Activated T-cell treated with anti-CD3 and anti-CD28 coated beads, Interleukin-2, amount 50 U/mL, for 72 hours (primary cell): Measurements from ENCODE around the gene VEGFB. TPM values are rescaled to one million over a fixed set of nuclear protein-coding genes. Genes with fewer than 3 reads are reported as not detected.
A peak's percentile ranks its signal among the peaks of the same experiment; 100 is the strongest.

Source experiments
- ATAC-seq, 2 donors: fragments of 150-1000 bp; cut with Tn5 transposase; replicated peaks in 1 of 2; 2 replicates each; pipeline ENCODE4 v1.10.0; 2021; ENCODE audit warnings: moderate library complexity in 2 of 2, mild to moderate bottlenecking in 1 of 2
- DNase-seq, 2 donors: peaks; one replicate each; pipeline ENCODE4 v3.0.0; 2021 to 2022; ENCODE audit warnings: mixed read lengths in 1 of 2
- H3K27ac Mint-ChIP-seq: one replicate; pipeline ENCODE4 v1.8.0; 2022; ENCODE audit warnings: mild to moderate bottlenecking, moderate library complexity, mixed read lengths
- H3K27me3 Mint-ChIP-seq: one replicate; pipeline ENCODE4 v1.8.0; 2022; ENCODE audit warnings: low read depth, mixed read lengths
- H3K36me3 Mint-ChIP-seq, 2 donors: one replicate each; pipeline ENCODE4 v1.8.0; 2022; ENCODE audit warnings: mixed read lengths in 2 of 2, mild to moderate bottlenecking in 1 of 2; ENCODE audit not compliant: insufficient read depth in 2 of 2
- H3K4me1 Mint-ChIP-seq: one replicate; pipeline ENCODE4 v1.8.0; 2022; ENCODE audit warnings: low read depth, mixed read lengths
- H3K4me3 Mint-ChIP-seq, 2 donors: one replicate each; pipeline ENCODE4 v1.8.0; 2022; ENCODE audit warnings: mild to moderate bottlenecking in 2 of 2, mixed read lengths in 2 of 2, moderate library complexity in 2 of 2
- H3K9me3 Mint-ChIP-seq, 2 donors: one replicate each; pipeline ENCODE4 v1.8.0; 2022; ENCODE audit warnings: mixed read lengths in 2 of 2
- total RNA-seq, 2 donors: library from RNA; stranded (reverse); gene quantifications; one replicate each; pipeline ENCODE4 v1.2.3, GENCODE V29; 2022

Gene VEGFB
- total RNA-seq, 2 donors from 2014 or later = 65.4 to 67.3 TPM

DNA sequence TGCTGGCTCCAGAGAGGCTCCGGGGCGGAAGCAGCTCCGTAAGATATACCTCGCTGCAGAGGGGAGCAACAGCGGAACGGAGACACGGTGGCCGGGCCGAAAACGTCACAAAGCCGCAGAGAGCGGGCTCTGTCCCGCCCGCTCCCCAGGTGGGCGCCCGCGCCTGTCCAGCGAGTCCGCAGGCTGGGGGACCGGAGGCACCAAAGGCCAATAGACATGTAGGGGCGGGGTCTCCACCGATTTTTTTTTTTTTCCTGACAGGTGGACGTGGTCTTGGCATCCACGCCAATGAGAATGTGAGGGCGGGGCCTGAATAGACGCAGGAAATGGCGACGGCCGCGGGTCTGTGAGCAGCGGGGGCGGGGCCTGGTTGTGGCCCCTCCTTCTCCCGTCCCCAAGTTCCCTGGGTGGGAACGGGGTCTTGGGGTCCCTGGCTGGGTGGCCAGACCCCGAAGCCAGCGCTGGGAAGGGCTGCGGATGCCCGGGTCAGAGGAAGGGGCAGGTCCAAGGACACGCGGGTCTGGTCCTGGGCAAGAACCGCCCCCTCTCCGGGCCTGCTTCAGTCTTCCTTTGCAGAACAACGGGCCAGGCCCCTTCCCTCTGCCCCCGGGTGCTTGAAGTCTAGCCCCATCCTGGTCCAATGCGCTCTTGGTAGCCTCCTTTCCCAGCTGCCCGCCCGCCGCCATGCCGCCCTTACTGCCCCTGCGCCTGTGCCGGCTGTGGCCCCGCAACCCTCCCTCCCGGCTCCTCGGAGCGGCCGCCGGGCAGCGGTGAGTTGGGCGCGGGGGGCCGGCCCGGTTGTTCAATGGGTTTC, 4.0 kb upstream of the VEGFB start, which contains the start of gene DNAJC4:
TSS of gene DNAJC4 (plus strand) at position 378 of the 814 bp plus-strand sequence. CDS start at position 685, 307 bp downstream.
- H3K4me1 Mint-ChIP-seq = peaks cover 57% of the 10 kb centered on the region
- peak; percentile 53 to 54 for ATAC-seq

DNA sequence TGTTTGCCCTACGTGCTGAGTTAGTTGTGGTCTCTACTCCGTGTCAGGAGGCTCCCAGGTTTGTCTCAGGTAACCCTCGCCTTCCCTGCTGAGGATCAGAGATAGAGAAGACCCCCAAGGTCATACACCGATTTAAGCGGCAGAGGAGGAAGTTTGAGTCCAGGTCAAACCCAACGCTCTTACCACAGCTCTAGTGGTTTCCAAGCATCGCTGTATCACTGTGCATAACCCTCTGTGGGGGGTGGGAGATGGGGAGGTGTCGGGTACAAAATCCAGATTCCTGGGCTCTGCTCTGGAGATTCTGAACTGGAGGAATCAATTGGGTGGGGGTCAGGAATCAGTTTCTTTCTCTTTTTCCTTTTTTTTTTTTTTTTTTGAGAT, 3.4 kb upstream of the VEGFB start:
- peaks cover 60% of the 10 kb centered on the region for H3K4me1 Mint-ChIP-seq
- H3K36me3 Mint-ChIP-seq = no peaks in the 10 kb centered on the region
- no peak for ATAC-seq
- H3K4me3 Mint-ChIP-seq = peak overlapping the region; percentile 94 to 97
- H3K27me3 Mint-ChIP-seq = no peaks in the 10 kb centered on the region
- no peak for DNase-seq
- H3K27ac Mint-ChIP-seq = no peak overlapping the region
- H3K9me3 Mint-ChIP-seq = no peaks in the 10 kb centered on the region

More for the DNA sequence above, 4.0 kb upstream of the VEGFB start, which contains the start of gene DNAJC4:
- peak; percentile 91 to 96 for DNase-seq
- H3K27me3 Mint-ChIP-seq = no peaks in the 10 kb centered on the region
- peak within 1 kb of the TSS; percentile 87 for H3K27ac Mint-ChIP-seq
- no peaks in the 10 kb centered on the region for H3K36me3 Mint-ChIP-seq
- no peaks in the 10 kb centered on the region for H3K9me3 Mint-ChIP-seq
- H3K4me3 Mint-ChIP-seq = peak within 1 kb of the TSS; percentile 94 to 97

DNA sequence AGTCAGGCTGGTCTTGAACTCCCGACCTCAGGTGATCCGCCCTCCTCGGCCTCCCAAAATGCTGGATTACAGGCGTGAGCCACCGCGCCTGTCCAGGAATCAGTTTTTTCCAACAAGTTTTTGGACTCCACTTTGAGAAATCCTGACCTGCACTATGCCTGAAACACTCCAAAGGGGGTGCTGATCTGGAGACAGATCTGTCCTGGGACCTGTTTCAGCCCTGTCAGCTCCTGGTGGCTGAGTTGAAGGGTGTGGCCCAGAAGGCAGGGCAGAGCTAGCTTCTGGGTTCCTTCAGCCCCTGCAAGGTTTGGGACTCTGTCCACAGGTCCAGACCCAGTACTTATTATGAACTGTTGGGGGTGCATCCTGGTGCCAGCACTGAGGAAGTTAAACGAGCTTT, 2.8 kb upstream of the VEGFB start:
- DNase-seq = no peak
- H3K4me1 Mint-ChIP-seq = peaks cover 60% of the 10 kb centered on the region
- H3K27me3 Mint-ChIP-seq = no peaks in the 10 kb centered on the region
- ATAC-seq = no peak
- no peaks in the 10 kb centered on the region for H3K9me3 Mint-ChIP-seq
- no peak overlapping the region for H3K27ac Mint-ChIP-seq
- H3K36me3 Mint-ChIP-seq = no peaks in the 10 kb centered on the region
- peak overlapping the region; percentile 94 to 97 for H3K4me3 Mint-ChIP-seq

DNA sequence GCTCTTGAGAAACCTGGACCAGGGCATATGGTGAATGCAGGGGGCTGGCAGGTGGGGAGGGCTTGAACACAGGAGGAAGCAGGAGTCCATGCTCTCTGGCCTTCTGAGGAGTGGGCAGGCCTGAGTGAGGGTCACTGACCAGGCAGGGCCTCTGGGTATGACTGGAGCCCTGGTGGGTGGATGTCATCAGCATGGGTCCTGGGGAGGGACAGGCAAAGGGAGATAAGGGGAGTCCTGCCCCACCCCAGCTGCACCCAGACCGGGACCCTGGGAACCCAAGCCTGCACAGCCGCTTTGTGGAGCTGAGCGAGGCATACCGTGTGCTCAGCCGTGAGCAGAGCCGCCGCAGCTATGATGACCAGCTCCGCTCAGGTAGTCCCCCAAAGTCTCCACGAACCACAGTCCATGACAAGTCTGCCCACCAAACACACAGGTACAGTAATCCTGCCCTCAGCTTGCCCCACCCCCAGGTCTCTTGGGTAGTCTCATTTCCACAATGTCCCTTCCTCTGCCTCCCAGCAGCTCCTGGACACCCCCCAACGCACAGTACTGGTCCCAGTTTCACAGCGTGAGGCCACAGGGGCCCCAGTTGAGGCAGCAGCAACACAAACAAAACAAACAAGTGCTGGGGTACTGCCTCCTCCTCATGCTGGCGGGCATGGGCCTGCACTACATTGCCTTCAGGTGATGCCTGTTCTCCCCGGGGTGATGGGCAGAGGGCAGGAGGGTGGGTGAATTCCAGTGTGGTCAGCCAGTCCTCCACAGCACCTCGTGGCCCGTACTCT, 2.0 kb upstream of the VEGFB start:
- Mint-ChIP-seq H3K27me3 (no peaks in the 10 kb centered on the region), H3K4me1 (peaks cover 54% of the 10 kb centered on the region), H3K36me3 (no peaks in the 10 kb centered on the region), H3K4me3 (peak overlapping the region in 1 of 2 donors; percentile 97), H3K27ac (no peak overlapping the region), H3K9me3 (no peaks in the 10 kb centered on the region)
- ATAC-seq (no peak), DNase-seq (no peak)

DNA sequence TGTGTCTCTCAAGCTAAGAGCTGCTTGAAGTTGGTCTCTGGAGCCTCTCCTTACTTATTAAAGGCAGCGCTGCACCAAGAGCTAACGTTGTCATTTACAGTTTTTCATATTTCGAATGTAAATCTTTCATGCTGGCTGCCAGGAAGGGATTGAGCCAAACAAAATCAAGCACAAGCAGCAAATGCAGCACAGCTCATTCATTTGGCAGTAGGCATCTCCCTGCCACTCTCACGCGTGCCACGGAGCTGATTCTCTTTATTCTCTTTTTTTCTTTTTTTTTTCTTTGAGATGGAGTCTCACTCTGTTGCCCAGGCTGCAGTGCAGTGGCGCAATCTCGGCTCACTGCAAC, 1.4 kb upstream of the VEGFB start:
- Mint-ChIP-seq H3K4me3 (peak overlapping the region; percentile 73 to 79), H3K4me1 (peaks cover 48% of the 10 kb centered on the region), H3K9me3 (no peaks in the 10 kb centered on the region), H3K36me3 (no peaks in the 10 kb centered on the region), H3K27me3 (no peaks in the 10 kb centered on the region), H3K27ac (no peak overlapping the region)
- DNase-seq = no peak
- ATAC-seq = no peak

DNA sequence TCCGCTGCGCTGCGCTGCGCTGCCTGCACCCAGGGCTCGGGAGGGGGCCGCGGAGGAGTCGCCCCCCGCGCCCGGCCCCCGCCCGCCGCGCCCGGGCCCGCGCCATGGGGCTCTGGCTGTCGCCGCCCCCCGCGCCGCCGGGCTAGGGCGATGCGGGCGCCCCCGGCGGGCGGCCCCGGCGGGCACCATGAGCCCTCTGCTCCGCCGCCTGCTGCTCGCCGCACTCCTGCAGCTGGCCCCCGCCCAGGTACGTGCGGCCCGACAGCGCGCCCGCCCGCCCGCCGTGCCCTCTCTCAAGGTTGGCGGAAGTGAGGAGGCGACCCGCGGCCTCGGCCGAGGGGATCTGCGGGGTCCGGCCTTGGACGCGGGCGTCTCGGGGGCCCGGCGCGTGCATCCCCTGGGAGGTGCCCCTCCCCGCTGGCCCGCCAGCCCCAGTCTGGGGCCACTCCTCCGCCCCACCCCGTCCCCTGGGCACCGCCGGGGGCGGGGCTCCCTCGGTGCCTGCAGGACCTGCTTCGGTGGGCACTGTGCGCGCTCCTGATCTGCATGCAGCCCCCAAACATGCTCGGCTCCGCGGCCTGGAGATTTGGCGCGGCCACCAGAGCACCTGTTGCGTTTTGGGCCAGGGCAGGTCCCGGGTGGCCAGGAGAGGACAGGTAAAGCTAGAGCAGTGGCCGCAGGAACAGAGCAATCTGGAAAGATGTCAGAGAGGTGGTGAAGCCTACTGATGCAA, 429 bp downstream of the VEGFB start:
- ATAC-seq = peak; percentile 61 to 64
- DNase-seq = peak; percentile 63 to 68
- Mint-ChIP-seq H3K9me3 (no peaks in the 10 kb centered on the region), H3K36me3 (no peaks in the 10 kb centered on the region), H3K4me1 (peaks cover 34% of the 10 kb centered on the region), H3K27ac (no peak overlapping the region), H3K27me3 (no peaks in the 10 kb centered on the region), H3K4me3 (peak overlapping the region; percentile 92 to 96)

DNA sequence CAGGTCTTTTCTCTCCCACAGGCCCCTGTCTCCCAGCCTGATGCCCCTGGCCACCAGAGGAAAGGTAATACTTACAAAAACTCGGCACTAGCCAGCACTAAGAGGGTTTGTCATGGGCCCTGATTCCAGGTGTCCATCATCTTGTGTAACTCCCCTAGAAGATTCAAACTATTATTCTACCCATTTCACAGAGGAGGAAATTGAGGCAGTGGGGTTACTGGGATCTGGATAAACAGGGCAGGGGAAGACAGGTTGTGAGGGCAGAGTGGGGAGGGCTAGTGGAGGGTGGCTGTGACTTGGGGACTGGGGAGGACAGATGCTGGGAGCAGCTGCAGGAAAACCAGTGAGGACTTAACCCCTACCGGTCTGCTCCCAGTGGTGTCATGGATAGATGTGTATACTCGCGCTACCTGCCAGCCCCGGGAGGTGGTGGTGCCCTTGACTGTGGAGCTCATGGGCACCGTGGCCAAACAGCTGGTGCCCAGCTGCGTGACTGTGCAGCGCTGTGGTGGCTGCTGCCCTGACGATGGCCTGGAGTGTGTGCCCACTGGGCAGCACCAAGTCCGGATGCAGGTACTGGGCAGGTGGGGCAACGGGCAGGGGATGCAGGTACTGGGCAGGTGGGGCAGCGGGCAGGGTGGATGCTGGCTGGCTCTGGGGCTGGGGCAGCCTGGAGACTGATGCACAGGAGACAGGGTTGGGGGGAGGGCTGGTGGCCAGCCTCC, 1.2 kb downstream of the VEGFB start:
- Mint-ChIP-seq H3K9me3 (no peaks in the 10 kb centered on the region), H3K27ac (peak overlapping the region; percentile 44), H3K4me3 (peak overlapping the region; percentile 92 to 96), H3K27me3 (no peaks in the 10 kb centered on the region), H3K4me1 (peaks cover 39% of the 10 kb centered on the region), H3K36me3 (no peaks in the 10 kb centered on the region)
- ATAC-seq = no peak
- no peak for DNase-seq

DNA sequence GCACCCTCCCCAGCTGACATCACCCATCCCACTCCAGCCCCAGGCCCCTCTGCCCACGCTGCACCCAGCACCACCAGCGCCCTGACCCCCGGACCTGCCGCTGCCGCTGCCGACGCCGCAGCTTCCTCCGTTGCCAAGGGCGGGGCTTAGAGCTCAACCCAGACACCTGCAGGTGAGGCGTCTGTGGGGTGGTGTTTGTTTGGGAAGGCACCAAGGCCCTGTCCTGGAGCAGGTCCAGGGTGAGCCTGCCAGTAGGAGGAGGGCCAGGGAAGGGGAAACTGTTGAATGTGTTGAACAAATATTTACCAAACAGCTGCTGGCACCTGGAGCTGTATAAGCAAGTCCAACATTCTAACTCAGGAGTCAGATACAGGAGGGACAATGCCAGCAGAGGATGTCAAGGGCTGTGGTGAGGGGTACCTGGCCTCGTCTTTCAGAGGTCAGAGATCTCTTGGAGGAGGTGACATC, 3.1 kb downstream of the VEGFB start:
- DNase-seq (no peak), ATAC-seq (no peak)
- Mint-ChIP-seq H3K27me3 (no peaks in the 10 kb centered on the region), H3K4me3 (no peak overlapping the region), H3K9me3 (no peaks in the 10 kb centered on the region), H3K27ac (peak overlapping the region; percentile 65), H3K4me1 (peaks cover 36% of the 10 kb centered on the region), H3K36me3 (peaks cover 1% of the 10 kb centered on the region in 2 donors)

DNA sequence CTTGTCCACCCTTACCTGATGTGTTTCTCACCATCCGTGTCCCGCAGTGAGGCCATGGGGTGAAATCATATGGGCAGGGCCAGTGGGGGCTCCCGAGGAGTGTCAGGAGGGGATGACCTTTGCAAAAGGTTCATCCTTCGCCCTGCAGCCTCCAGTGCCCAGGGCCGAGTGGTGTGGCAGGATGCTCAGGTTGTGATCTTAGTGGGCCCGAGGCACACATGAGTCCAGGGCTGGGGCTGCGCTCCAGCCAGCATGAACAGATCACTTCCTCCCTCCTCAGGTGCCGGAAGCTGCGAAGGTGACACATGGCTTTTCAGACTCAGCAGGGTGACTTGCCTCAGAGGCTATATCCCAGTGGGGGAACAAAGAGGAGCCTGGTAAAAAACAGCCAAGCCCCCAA, 3.7 kb downstream of the VEGFB start:
- no peaks in the 10 kb centered on the region for H3K27me3 Mint-ChIP-seq
- H3K27ac Mint-ChIP-seq = no peak overlapping the region
- ATAC-seq = no peak
- peaks cover 1% of the 10 kb centered on the region in 2 donors for H3K36me3 Mint-ChIP-seq
- no peaks in the 10 kb centered on the region for H3K9me3 Mint-ChIP-seq
- peaks cover 38% of the 10 kb centered on the region for H3K4me1 Mint-ChIP-seq
- no peak overlapping the region for H3K4me3 Mint-ChIP-seq
- no peak for DNase-seq

DNA sequence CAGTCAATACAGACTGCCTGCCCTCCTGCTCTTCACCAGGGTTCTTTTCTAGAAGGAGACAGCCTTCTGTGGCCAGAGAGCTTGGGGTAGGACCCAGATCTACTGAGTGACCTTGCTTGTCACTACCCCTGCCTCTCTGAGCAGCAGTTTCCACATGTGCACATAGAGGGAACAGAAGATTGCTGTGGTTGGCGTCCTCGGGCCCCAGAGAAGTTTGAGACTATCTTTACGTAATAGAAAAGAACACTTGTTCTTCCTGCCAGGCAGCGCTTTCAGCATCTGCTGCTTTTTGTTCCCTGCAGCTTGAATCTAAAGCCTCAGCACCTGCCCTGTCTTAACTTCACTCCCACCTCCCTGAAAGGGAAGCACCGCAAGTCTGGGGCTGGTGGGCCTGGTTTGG, 4.6 kb downstream of the VEGFB start:
- Mint-ChIP-seq H3K27me3 (no peaks in the 10 kb centered on the region), H3K9me3 (no peaks in the 10 kb centered on the region), H3K27ac (peak overlapping the region; percentile 28), H3K4me3 (no peak overlapping the region), H3K36me3 (peaks cover 1% of the 10 kb centered on the region in 2 donors), H3K4me1 (peaks cover 38% of the 10 kb centered on the region)
- ATAC-seq (no peak), DNase-seq (no peak)

DNA sequence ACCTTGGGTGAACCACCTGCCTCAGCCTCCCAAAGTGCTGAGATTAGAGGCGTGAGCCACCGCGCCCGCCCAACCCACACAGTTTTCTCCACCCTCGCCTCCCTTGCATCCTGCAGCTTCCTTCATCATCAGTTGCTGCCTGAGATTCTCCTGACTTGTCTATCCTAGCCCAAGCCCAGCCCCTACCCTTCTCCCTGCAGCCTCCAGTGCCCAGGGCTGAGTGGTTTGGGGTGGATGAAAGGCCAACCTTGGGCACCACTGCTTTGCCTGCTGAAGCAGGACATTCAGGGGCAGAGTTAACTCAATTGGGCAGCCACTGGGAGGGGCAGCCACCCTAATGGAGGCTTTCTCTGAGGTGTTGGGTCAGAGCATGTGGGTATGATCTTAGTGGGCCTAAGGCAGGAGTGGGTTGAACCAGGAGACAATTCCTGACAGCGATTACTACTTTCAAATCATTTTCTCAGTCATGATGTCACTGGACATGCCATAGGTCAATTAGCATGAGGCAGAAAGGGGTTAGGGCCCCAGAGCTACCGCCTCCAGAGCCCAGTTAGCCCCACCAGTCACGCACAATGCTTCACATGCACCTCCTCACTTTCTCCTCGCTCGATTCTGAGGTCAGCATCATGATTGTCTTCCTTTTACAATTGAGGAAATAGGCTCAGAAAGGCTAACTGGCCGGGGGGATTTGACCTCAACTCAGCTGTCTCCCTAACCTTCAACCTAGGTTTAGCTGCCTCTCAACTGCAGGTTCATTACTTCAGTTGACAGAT, 5.5 kb downstream of the VEGFB start:
- peak overlapping the region; percentile 88 to 93 for H3K4me3 Mint-ChIP-seq
- H3K9me3 Mint-ChIP-seq = no peaks in the 10 kb centered on the region
- H3K27ac Mint-ChIP-seq = peak overlapping the region; percentile 96
- peaks cover 1% of the 10 kb centered on the region in 2 donors for H3K36me3 Mint-ChIP-seq
- peaks cover 41% of the 10 kb centered on the region for H3K4me1 Mint-ChIP-seq
- H3K27me3 Mint-ChIP-seq = no peaks in the 10 kb centered on the region
- no peak for ATAC-seq
- DNase-seq = no peak
